Activated CD4-positive, alpha-beta T cell treated with anti-CD3 and anti-CD28 coated beads for 48 hours (primary cell): ENCODE data around the gene C19orf12.
"Not testable (repeated sequence)": the region's sequence is repeated elsewhere in the genome, so short reads cannot be mapped to it uniquely, and the experiment has no call there.

ENCODE experiments used
- DNase-seq: peaks from one replicate; pipeline ENCODE4 v3.0.0-alpha.2; 2020

The C19orf12 gene

GRCh38 chr19:29675120-29675649 lies 39.9 kb downstream of the C19orf12 start:
- no peak for DNase-seq

- no peak for DNase-seq
These were observed 40.5 kb downstream of the C19orf12 start for GRCh38 chr19:29674374-29675119.

GRCh38 chr19:29673451-29674371 lies 41.4 kb downstream of the C19orf12 start:
- no peak for DNase-seq

- peak; percentile 90 for DNase-seq
These were observed 42.1 kb downstream of the C19orf12 start for GRCh38 chr19:29672933-29673336.

- DNase-seq = no peak
These were observed 42.6 kb downstream of the C19orf12 start for GRCh38 chr19:29672319-29672932.

- DNase-seq = peak; percentile 94
These were observed 43.5 kb downstream of the C19orf12 start for GRCh38 chr19:29671393-29672160.

GRCh38 chr19:29671026-29671392 lies 44.1 kb downstream of the C19orf12 start:
- not testable (repeated sequence) for DNase-seq

- DNase-seq = no peak
These were observed 44.8 kb downstream of the C19orf12 start for GRCh38 chr19:29670255-29670654.

GRCh38 chr19:29668746-29669609 lies 46.1 kb downstream of the C19orf12 start:
- DNase-seq = peak; percentile 27

- DNase-seq = peak; percentile 71
These were observed 47.1 kb downstream of the C19orf12 start for GRCh38 chr19:29667901-29668341.

GRCh38 chr19:29667387-29667783 lies 47.7 kb downstream of the C19orf12 start:
- DNase-seq = peak; percentile 34

- DNase-seq = peak; percentile 39
These were observed 48.3 kb downstream of the C19orf12 start for GRCh38 chr19:29666578-29667386.

GRCh38 chr19:29665826-29666577 lies 49.1 kb downstream of the C19orf12 start:
- DNase-seq = peak; percentile 43

GRCh38 chr19:29665215-29665825 lies 49.7 kb downstream of the C19orf12 start, which contains the start of gene PLEKHF1:
Gene PLEKHF1 (plus strand): TSS chr19:29665461. CDS start chr19:29673840, 8,379 bp downstream.
- DNase-seq = peak; percentile 89

- no peak for DNase-seq
These were observed 50.3 kb downstream of the C19orf12 start for GRCh38 chr19:29664753-29665214.

GRCh38 chr19:29663861-29664752 lies 51.0 kb downstream of the C19orf12 start:
- peak; percentile 14 for DNase-seq

GRCh38 chr19:29662604-29663404 lies 52.3 kb downstream of the C19orf12 start:
- peak; percentile 67 for DNase-seq
